Large intestine (tissue), 3 donors: ENCODE results near the gene HABP2. TPM values are rescaled to one million over a fixed set of nuclear protein-coding genes. Genes with fewer than 3 reads are reported as not detected.

Source experiments
- DNase-seq, 2 donors: peaks; one replicate each; pipeline versions ENCODE4 v3.0.0 to v3.0.0-alpha.2; 2013
- H3K27ac ChIP-seq: one replicate; pipeline ENCODE4 v1.5.1; 2013; ENCODE audit warnings: low read length
- H3K27me3 ChIP-seq: 2 replicates; pipeline ENCODE4 v1.6.1; 2013; ENCODE audit warnings: low read length; ENCODE audit not compliant: control insufficient read depth, insufficient read depth
- H3K36me3 ChIP-seq: 2 replicates; pipeline ENCODE4 v1.6.1; 2013; ENCODE audit warnings: low read length; ENCODE audit not compliant: control insufficient read depth, insufficient read depth
- H3K4me1 ChIP-seq: one replicate; pipeline ENCODE4 v1.6.1; 2013; ENCODE audit warnings: low read length; ENCODE audit not compliant: control insufficient read depth, insufficient read depth
- H3K4me3 ChIP-seq: one replicate; pipeline ENCODE4 v1.5.1; 2013; ENCODE audit warnings: low read length
- H3K9me3 ChIP-seq: one replicate; pipeline ENCODE4 v1.6.1; 2013; ENCODE audit warnings: mild to moderate bottlenecking, low read depth, low read length, moderate library complexity; ENCODE audit not compliant: control insufficient read depth
- WGBS: methylation state at CpG from one replicate; pipeline ENCODE4 v1.1.5; 2013; ENCODE audit warnings: low lambda C conversion rate; ENCODE audit not compliant: insufficient coverage; 5-methylcytosine and 5-hydroxymethylcytosine counted together
- polyA plus RNA-seq: library from polyadenylated mRNA; unstranded; fragments of 120-200 nt; gene quantifications from one replicate; pipeline ENCODE4 v1.2.1, GENCODE V29; 2013

Gene HABP2
- polyA plus RNA-seq, 1 donor: 27.7 TPM

DNA sequence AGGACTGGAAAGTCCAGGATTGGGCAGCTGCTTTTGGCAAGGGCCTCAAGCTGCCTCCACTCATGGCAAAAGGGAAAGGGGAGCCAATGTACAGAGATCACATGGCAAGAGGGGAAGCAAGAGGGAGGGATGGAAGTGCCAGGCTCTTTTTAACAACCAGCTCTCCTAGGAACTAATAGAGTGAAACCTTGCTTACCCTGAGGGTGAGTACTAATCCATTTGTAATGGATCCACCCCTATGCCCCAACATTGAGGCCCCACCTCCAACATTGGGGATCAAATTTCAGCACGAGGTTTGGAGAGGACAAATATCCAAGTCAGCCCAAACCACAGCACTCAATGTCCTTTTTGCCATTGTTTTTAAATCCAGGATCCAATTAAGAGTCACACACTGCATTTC lies 12.5 kb downstream of the HABP2 start:
- WGBS: no CpG with 5 or more reads among the region's 1 CpG
- no peak overlapping the region for H3K4me3 ChIP-seq
- H3K27ac ChIP-seq: no peak overlapping the region
- H3K4me1 ChIP-seq: peaks cover 17% of the 10 kb centered on the region
- H3K9me3 ChIP-seq: no peaks in the 10 kb centered on the region
- H3K36me3 ChIP-seq: no peaks in the 10 kb centered on the region
- no peaks in the 10 kb centered on the region for H3K27me3 ChIP-seq
- DNase-seq: no peak

DNA sequence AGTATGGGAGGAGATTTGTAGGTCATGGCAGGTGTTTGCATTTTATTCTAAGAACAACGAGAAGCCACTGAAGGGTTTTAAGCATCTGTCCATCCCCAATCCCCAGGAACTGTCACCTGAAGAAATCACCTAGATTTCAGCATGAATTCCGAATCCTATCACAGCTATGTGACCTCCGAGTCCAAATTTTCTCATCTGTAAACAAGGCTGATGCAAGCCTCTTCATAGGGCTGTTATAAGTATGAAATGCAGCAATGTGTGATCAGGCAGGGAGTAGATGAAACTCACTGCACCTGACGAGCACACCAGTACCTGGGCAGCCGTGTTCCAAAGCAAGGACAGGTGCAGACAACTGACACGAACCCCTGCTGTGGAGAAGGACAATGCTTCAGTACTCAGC lies 14.0 kb downstream of the HABP2 start:
- no peaks in the 10 kb centered on the region for H3K9me3 ChIP-seq
- H3K27ac ChIP-seq: no peak overlapping the region
- peaks cover 13% of the 10 kb centered on the region for H3K4me1 ChIP-seq
- H3K36me3 ChIP-seq: no peaks in the 10 kb centered on the region
- H3K27me3 ChIP-seq: no peaks in the 10 kb centered on the region
- DNase-seq: no peak
- WGBS: no CpG with 5 or more reads among the region's 6 CpGs
- no peak overlapping the region for H3K4me3 ChIP-seq

DNA sequence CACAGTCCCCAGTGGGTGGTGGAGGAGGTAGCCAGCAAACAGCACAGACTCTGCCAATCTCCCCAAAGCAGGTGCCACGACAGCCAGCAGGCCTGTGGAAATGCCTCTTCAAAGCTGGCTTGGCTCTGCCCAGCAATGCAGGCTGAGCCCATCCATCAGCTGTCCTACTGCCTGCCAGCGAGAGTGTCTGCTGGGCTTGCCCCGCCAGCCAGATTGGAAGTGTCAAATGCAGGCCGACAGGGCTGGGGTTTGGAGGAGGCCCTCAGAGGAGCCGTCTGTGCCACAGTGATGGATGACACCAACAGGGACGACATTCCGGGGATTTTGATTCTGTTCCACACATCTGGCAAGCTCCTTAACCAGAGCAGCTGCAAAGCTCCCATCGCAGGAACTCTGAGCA lies 16.7 kb downstream of the HABP2 start:
- no peak overlapping the region for H3K27ac ChIP-seq
- peaks cover 2% of the 10 kb centered on the region for H3K36me3 ChIP-seq
- H3K4me3 ChIP-seq: no peak overlapping the region
- DNase-seq: no peak
- no peaks in the 10 kb centered on the region for H3K4me1 ChIP-seq
- no peaks in the 10 kb centered on the region for H3K9me3 ChIP-seq
- WGBS: no CpG with 5 or more reads among the region's 8 CpGs
- no peaks in the 10 kb centered on the region for H3K27me3 ChIP-seq

DNA sequence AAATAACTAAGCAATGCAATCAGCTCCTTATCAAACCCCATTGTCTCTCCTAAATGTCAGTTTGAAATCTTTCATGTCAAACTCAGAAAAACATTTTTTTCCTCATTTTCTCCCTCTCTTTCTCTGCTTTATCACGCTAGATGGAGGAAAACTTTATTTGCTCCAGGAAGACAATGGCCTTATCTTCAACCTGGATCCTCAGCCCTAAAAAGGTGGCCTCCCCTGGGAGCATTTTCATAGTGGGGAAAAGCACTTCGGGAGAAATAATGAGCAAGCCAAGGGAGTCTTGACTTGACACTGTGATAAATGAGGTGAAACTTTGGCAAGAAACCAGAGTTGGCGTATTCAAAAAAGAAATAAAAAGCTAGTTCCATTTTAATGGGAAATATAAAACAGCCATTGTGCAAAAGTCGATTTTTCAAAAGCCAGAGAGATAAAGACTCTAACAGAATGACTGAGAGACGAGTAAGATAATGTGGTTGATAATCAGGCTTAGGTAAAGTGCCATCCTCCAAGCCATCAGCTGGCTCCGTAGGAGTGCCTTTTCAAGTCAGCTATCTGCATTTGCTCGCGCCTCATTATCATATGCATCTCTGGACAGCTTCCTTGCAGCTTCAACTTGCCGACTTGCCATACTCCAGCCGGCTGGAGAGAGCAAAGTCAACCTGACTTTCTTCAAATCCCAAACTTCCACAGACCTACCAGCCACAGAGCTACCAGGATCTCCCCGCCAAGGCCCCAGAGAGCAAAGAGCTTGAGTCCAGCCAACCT lies 19.9 kb downstream of the HABP2 start:
- no peak for DNase-seq
- Histone ChIP-seq H3K27ac (no peak overlapping the region), H3K36me3 (peaks cover 13% of the 10 kb centered on the region), H3K4me1 (no peaks in the 10 kb centered on the region), H3K9me3 (no peaks in the 10 kb centered on the region), H3K4me3 (no peak overlapping the region), H3K27me3 (no peaks in the 10 kb centered on the region)
- 73% methylated on average over 3 of the region's 11 CpGs for WGBS

DNA sequence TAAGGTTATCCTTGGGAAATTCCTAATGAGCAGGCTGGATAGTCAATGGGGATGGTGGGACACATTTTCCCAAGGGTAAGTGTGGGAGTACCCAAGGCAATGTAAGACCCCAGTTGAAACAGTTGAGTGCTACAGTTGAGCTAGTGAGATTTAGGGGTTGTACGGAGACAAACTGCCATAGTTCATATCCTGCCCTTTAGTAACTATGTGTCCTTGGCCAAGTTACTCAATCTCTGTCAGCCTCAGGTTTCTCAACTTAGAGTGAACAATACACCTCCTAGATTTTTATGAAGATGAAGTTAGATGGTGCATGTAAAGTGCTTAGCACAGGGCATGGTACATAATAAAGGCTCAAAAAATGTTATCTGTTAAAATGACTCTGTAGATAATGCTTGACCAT lies 20.5 kb downstream of the HABP2 start:
- Histone ChIP-seq H3K4me3 (no peak overlapping the region), H3K27me3 (no peaks in the 10 kb centered on the region), H3K36me3 (peaks cover 18% of the 10 kb centered on the region), H3K27ac (no peak overlapping the region), H3K4me1 (no peaks in the 10 kb centered on the region), H3K9me3 (no peaks in the 10 kb centered on the region)
- WGBS: no CpG with 5 or more reads among the region's 1 CpG
- no peak for DNase-seq

DNA sequence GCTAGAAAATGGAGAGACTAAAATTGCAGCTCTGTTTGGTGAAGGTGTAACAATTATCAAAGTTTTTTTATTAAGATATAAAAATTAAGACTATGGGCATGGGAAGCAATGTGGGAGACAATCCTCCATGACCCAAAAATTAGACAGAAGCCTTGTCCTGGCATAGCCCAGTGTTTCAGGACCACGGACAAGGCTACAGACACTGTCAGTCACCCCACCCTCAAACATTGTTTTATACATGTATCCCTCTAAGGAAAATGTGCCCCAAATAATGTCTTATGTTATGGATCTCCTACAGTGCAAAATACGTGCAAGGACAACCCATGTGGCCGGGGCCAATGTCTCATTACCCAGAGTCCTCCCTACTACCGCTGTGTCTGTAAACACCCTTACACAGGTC lies 24.0 kb downstream of the HABP2 start:
- Histone ChIP-seq H3K4me3 (no peak overlapping the region), H3K4me1 (no peaks in the 10 kb centered on the region), H3K27me3 (no peaks in the 10 kb centered on the region), H3K27ac (no peak overlapping the region), H3K36me3 (peaks cover 27% of the 10 kb centered on the region), H3K9me3 (no peaks in the 10 kb centered on the region)
- no CpG with 5 or more reads among the region's 4 CpGs for WGBS
- no peak for DNase-seq

DNA sequence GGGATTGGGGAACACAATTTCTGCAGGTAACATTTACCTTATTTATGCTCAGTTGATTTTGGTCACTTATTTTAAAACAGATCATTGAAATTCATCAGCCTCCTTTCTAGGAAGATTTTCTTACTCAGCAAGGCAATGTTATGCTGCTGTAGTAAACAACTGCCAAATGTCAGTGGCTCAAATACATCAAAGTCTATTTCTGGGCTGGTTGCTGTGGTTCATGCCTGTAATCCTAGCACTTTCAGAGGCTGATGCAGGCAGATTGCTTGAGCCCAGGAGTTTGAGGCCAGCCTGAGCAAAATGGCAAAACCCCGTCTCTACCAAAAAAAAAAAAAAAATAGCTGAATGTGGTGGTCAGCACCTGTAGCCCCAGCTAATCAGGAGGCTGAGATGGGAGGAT lies 25.9 kb downstream of the HABP2 start:
- Histone ChIP-seq H3K36me3 (peaks cover 31% of the 10 kb centered on the region), H3K27ac (no peak overlapping the region), H3K4me1 (no peaks in the 10 kb centered on the region), H3K9me3 (no peaks in the 10 kb centered on the region), H3K4me3 (no peak overlapping the region), H3K27me3 (no peaks in the 10 kb centered on the region)
- no CpG with 5 or more reads among the region's 1 CpG for WGBS
- no peak for DNase-seq

DNA sequence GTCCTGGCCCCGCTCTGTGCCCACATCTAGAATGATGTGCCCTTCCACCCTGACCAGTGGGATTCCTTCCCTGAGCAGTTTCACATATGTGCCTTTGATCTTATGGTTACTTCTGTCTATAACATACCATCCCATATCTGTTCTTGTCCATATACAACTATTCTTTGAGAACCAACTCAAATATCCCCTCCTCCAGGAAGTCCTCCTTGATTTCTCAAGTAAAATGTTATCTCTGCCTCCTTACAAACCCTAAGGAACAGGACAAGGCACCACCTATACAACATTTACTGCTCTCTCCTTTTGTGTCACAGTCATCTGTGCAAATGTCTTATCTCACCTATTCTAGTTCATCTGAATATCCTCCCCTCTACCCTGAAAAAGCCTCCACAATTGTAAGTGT lies 28.2 kb downstream of the HABP2 start:
- Histone ChIP-seq H3K36me3 (peaks cover 24% of the 10 kb centered on the region), H3K27me3 (no peaks in the 10 kb centered on the region), H3K9me3 (no peaks in the 10 kb centered on the region), H3K27ac (no peak overlapping the region), H3K4me3 (no peak overlapping the region), H3K4me1 (no peaks in the 10 kb centered on the region)
- no peak for DNase-seq
- no CpG with 5 or more reads among the region's 1 CpG for WGBS

DNA sequence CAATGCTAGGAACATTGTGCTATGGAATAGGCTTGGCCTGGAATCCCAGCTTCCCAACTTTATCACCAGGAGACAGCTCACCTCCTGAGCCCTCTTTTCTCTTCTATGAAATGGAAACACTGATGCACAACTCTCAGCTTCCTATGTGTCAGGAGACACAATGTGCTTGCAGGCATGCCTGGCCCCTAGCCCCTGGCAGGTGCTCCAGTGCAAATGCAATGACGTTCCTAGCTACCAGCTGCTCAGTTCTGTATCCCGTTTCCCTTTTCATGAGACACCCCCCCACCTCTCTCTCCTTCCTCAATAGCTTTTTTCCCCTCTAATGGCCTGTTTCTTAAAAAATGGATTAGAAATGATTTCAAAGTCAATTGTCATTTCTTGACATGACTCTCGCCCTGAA lies 30.7 kb downstream of the HABP2 start:
- no peak overlapping the region for H3K27ac ChIP-seq
- H3K9me3 ChIP-seq: no peaks in the 10 kb centered on the region
- H3K4me1 ChIP-seq: no peaks in the 10 kb centered on the region
- H3K27me3 ChIP-seq: no peaks in the 10 kb centered on the region
- no peak for DNase-seq
- peaks cover 20% of the 10 kb centered on the region for H3K36me3 ChIP-seq
- 80% methylated on average over 1 of the region's 3 CpGs for WGBS
- no peak overlapping the region for H3K4me3 ChIP-seq

DNA sequence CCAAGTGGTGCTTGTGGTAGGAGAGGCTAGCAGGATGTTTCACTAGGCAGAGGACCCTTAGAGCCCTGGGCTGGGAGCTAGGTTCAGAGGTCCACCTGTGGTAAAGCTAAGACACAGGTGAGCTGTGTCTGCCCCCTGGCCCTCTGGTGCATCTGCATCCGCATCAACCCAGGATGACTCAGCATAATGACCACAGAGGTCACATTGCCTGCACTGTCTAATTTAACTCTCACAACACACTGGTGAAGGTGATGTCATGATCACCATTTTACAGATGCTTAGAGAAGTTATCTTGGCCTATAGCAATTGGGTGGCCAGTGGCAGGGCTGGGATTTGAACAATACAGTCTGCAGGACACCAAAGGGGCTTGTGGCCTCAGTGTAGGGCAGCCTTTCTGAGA lies 33.1 kb downstream of the HABP2 start:
- Histone ChIP-seq H3K36me3 (peaks cover 17% of the 10 kb centered on the region), H3K4me3 (no peak overlapping the region), H3K27me3 (no peaks in the 10 kb centered on the region), H3K4me1 (no peaks in the 10 kb centered on the region), H3K27ac (no peak overlapping the region), H3K9me3 (no peaks in the 10 kb centered on the region)
- WGBS: no CpG with 5 or more reads among the region's 1 CpG
- DNase-seq: no peak

DNA sequence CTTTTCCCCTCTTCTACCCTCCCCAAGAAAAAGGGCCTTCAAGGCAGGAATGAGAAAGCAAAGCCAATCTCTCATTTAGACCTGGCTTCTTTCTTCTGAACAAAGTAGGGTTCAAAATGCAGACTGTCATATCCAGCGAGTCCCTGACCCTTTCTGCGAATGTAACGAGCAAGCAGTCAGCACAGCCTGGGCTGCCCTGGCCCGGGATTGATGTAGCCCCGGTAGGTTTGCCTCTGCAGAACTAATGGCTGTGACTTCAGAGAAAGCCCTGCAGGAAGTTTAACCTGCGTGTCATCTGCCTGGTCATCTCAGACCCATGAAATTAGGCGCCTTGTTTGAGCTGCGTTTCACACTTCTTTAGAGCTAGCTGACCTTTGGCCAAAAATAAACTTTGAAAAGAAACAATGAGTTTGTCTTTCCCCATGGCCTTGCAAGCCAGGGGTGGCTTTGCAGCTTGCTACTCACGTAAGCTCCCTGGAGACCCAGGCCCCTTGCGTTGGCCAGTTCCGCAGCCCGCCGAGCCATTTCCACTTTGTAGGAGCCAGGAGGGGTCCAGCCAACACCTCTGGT lies 36.4 kb downstream of the HABP2 start:
- Histone ChIP-seq H3K4me1 (no peaks in the 10 kb centered on the region), H3K27me3 (no peaks in the 10 kb centered on the region), H3K9me3 (no peaks in the 10 kb centered on the region), H3K4me3 (no peak overlapping the region), H3K36me3 (peaks cover 8% of the 10 kb centered on the region), H3K27ac (no peak overlapping the region)
- no peak for DNase-seq
- no CpG with 5 or more reads among the region's 13 CpGs for WGBS
